Hepatocyte (in vitro differentiated cells): Measurements from ENCODE around the gene STPG2. TPM values are rescaled to one million over a fixed set of nuclear protein-coding genes. Genes with fewer than 3 reads are reported as not detected.

ENCODE experiments used
- DNase-seq: peaks from one replicate; pipeline ENCODE4 v3.0.0-alpha.2; 2016; ENCODE audit warnings: low spot score
- H2AFZ ChIP-seq: fragments of 200-600 bp; sonication (generic); 2 replicates; pipeline ENCODE4 v1.6.0; 2016; ENCODE audit warnings: antibody characterized with exemption, mild to moderate bottlenecking
- H3K27ac ChIP-seq: fragments of 200-600 bp; sonication (generic); 2 replicates; pipeline ENCODE4 v1.5.1; 2016; ENCODE audit warnings: mild to moderate bottlenecking
- H3K27me3 ChIP-seq: fragments of 200-600 bp; sonication (generic); 2 replicates; pipeline ENCODE4 v1.6.1; 2016
- H3K36me3 ChIP-seq: fragments of 200-600 bp; sonication (generic); replicated peaks from 2 replicates; pipeline ENCODE4 v1.5.1; 2016; ENCODE audit warnings: low read depth; ENCODE audit not compliant: insufficient read depth
- H3K4me1 ChIP-seq: fragments of 200-600 bp; sonication (generic); 2 replicates; pipeline ENCODE4 v1.5.1; 2016; ENCODE audit warnings: mild to moderate bottlenecking, moderate library complexity; ENCODE audit not compliant: insufficient read depth
- H3K4me2 ChIP-seq: fragments of 200-600 bp; sonication (generic); 2 replicates; pipeline ENCODE4 v1.6.0; 2016
- H3K4me3 ChIP-seq: fragments of 200-600 bp; sonication (generic); 2 replicates; pipeline ENCODE4 v1.5.1; 2016; ENCODE audit warnings: mild to moderate bottlenecking
- H3K79me2 ChIP-seq: fragments of 200-600 bp; sonication (generic); 2 replicates; pipeline ENCODE4 v1.6.0; 2017; ENCODE audit warnings: mild to moderate bottlenecking
- H3K9me2 ChIP-seq: fragments of 200-600 bp; sonication (generic); replicated peaks from 2 replicates; pipeline ENCODE4 v1.6.0; 2017; ENCODE audit warnings: mild to moderate bottlenecking; ENCODE audit not compliant: insufficient read depth
- H3K9me3 ChIP-seq: fragments of 200-600 bp; sonication (generic); 2 replicates; pipeline ENCODE4 v1.5.1; 2016; ENCODE audit warnings: low read depth, mild to moderate bottlenecking
- H4K20me1 ChIP-seq: fragments of 200-600 bp; sonication (generic); 2 replicates; pipeline ENCODE4 v1.6.0; 2016; ENCODE audit warnings: mild to moderate bottlenecking; ENCODE audit not compliant: insufficient read depth, poor library complexity, severe bottlenecking
- CTCF ChIP-seq: fragments of 200-600 bp; sonication (generic); IDR thresholded peaks from 2 replicates; pipeline ENCODE4 v1.5.1; 2016; ENCODE audit warnings: antibody characterized with exemption, mild to moderate bottlenecking; ENCODE audit not compliant: poor library complexity
- EZH2 ChIP-seq: fragments of 200-600 bp; sonication (generic); IDR thresholded peaks from 2 replicates; pipeline ENCODE4 v1.6.1; 2016; ENCODE audit warnings: antibody characterized with exemption, mild to moderate bottlenecking, borderline replicate concordance
- EZH2phosphoT487 ChIP-seq: fragments of 200-600 bp; sonication (generic); IDR thresholded peaks from one replicate; pipeline ENCODE4 v1.6.1; 2018; ENCODE audit warnings: antibody characterized with exemption, mild to moderate bottlenecking, low read depth, moderate library complexity; ENCODE audit not compliant: unreplicated experiment, severe bottlenecking
- WGBS: methylation state at CpG from one replicate; pipeline ENCODE4 v1.1.6; 2016; ENCODE audit warnings: low lambda C conversion rate; ENCODE audit errors: missing lambda C conversion rate; 5-methylcytosine and 5-hydroxymethylcytosine counted together
- polyA plus RNA-seq: library from polyadenylated mRNA; unstranded; fragments of >200 nt; fragmentation: Nextera tagmentation; extraction: Ambion mirVana; gene quantifications from 2 replicates; pipeline ENCODE4 v1.2.1, GENCODE V29; 2016
- total RNA-seq: library from RNA; depleted of rRNA; stranded (reverse); fragments of >200 nt; gene quantifications from 2 replicates; pipeline ENCODE4 v1.2.3, GENCODE V29; 2014

Gene STPG2
- total and polyA plus RNA-seq, 2 experiments from 2014 or later, result 0.17 to 0.98 TPM

- TF ChIP-seq EZH2 (no peak), CTCF (no peak), EZH2phosphoT487 (no peak)
- DNase-seq, result no peak
- no peaks in the 10 kb centered on the region for H3K9me3 ChIP-seq
- no peaks in the 10 kb centered on the region for H3K4me1 ChIP-seq
- H3K9me2 ChIP-seq, result no peaks in the 10 kb centered on the region
- H3K27ac ChIP-seq, result no peak overlapping the region
- no peaks in the 10 kb centered on the region for H3K27me3 ChIP-seq
- H3K4me2 ChIP-seq, result no peak overlapping the region
- no peak overlapping the region for H3K4me3 ChIP-seq
- H2AFZ ChIP-seq, result no peak overlapping the region
- no peaks in the 10 kb centered on the region for H4K20me1 ChIP-seq
- H3K79me2 ChIP-seq, result no peaks in the 10 kb centered on the region
- no peaks in the 10 kb centered on the region for H3K36me3 ChIP-seq
- 58% methylated on average over 2 of the region's 2 CpGs for WGBS
These were observed 243.0 kb downstream of the STPG2 start for GRCh38 chr4:97900229-97900628.

DNA sequence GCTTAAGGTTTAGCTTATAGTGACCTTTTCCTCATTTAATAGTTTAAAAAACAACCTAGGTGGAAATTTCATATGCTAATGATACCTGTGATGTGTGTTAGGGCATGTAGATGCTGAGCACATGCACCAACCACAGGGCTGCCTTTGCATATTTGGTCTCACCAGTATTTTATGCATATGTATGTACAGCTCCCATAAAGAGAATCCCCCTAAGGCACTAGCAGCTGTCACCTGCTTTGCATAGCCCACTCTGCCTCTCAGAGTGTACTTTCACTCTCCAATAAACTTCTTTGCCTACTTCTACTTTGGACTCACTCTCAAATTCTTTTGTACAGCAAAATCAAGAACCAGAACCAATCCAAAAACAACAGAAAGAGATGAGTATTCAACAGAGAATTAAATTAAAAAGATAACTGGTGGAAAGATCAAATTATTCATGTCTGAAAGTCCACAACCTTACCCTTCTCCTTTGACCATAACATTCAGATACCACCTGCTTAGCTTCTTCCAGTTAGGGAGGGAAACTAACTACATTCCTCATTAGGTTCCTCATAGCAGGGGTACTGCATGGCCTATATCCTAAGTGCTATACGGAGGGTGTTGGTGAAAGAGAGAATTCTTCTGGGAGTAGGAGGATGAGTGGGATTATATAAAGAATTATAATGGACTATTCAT lies 250.5 kb downstream of the STPG2 start:
- 89% methylated on average over 1 of the region's 1 CpG for WGBS
- TF ChIP-seq CTCF (no peak), EZH2 (no peak), EZH2phosphoT487 (no peak)

DNA sequence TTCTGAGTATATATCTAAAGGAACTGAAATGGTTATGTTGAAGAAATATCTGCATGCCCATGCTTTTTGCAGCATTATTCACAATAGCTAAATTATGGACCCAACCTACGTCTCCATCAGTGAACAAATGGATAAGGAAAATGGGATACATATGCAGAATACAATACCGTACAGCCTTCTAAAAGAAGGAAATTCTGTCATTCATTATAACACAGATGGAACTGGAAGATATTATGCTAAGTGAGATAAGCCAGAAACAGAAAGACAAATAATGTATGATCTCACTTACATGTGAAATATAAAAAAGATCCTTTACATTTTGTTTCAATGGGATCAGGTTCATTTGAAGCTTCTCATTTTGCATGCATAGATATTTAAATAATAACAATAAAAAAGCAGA lies 263.3 kb downstream of the STPG2 start:
- no peaks in the 10 kb centered on the region for H3K9me3 ChIP-seq
- H4K20me1 ChIP-seq, result no peaks in the 10 kb centered on the region
- no peak overlapping the region for H3K4me3 ChIP-seq
- H3K27ac ChIP-seq, result no peak overlapping the region
- 89% methylated on average over 2 of the region's 2 CpGs for WGBS
- no peaks in the 10 kb centered on the region for H3K27me3 ChIP-seq
- no peaks in the 10 kb centered on the region for H3K36me3 ChIP-seq
- no peaks in the 10 kb centered on the region for H3K4me1 ChIP-seq
- TF ChIP-seq CTCF, result no peak
- no peak for TF ChIP-seq EZH2phosphoT487
- no peak for TF ChIP-seq EZH2
- H3K9me2 ChIP-seq, result no peaks in the 10 kb centered on the region
- no peak overlapping the region for H3K4me2 ChIP-seq
- H2AFZ ChIP-seq, result no peak overlapping the region
- H3K79me2 ChIP-seq, result no peaks in the 10 kb centered on the region
- DNase-seq, result no peak

More for the DNA sequence above, 250.5 kb downstream of the STPG2 start:
- Histone ChIP-seq H3K4me1 (no peaks in the 10 kb centered on the region), H2AFZ (no peak overlapping the region), H3K4me3 (no peak overlapping the region), H4K20me1 (no peaks in the 10 kb centered on the region), H3K27ac (no peak overlapping the region), H3K27me3 (no peaks in the 10 kb centered on the region), H3K36me3 (no peaks in the 10 kb centered on the region), H3K4me2 (no peak overlapping the region), H3K79me2 (no peaks in the 10 kb centered on the region), H3K9me2 (no peaks in the 10 kb centered on the region), H3K9me3 (no peaks in the 10 kb centered on the region)
- DNase-seq, result no peak
